ENCODE data around the gene BTNL3. TPM values are rescaled to one million over a fixed set of nuclear protein-coding genes. Genes with fewer than 3 reads are reported as not detected.

The BTNL3 gene
- total RNA-seq = not detected in 2 replicates

- Mint-ChIP-seq H3K27ac (no peak within 1 kb of the TSS), H3K36me3 (ENCODE audit: low read depth) (no peaks in the 10 kb centered on the region), H3K4me1 (peaks cover 16% of the 10 kb centered on the region), H3K4me3 (no peak within 1 kb of the TSS), H3K27me3 (peaks cover 13% of the 10 kb centered on the region), H3K9me3 (peaks cover 3% of the 10 kb centered on the region)
- ATAC-seq (ENCODE audit: low read depth) (no peak), DNase-seq (no peak)
- CTCF ChIA-PET = no interaction called here
- POLR2A ChIA-PET = no interaction called here
- intact Hi-C loops (cut with micrococcal nuclease) = no loop called here
- TF ChIP-seq CTCF (IDR thresholded peaks at IDR 0.05) = no peak
These were observed at the start of gene BTNL3 for GRCh38 chr5:180988592-180988991. Gene BTNL3 (plus strand): TSS chr5:180988846. CDS start chr5:180989029, 183 bp downstream.

- Mint-ChIP-seq H3K4me3 (no peak overlapping the region), H3K27me3 (no peaks in the 10 kb centered on the region), H3K4me1 (no peaks in the 10 kb centered on the region), H3K36me3 (ENCODE audit: low read depth) (no peaks in the 10 kb centered on the region), H3K27ac (no peak overlapping the region), H3K9me3 (peaks cover 4% of the 10 kb centered on the region)
- intact Hi-C loops (cut with micrococcal nuclease) = no loop called here
- no peak for ATAC-seq (ENCODE audit: low read depth)
- TF ChIP-seq CTCF (IDR thresholded peaks at IDR 0.05) = no peak
- DNase-seq = no peak
- POLR2A ChIA-PET = no interaction called here
- CTCF ChIA-PET = no interaction called here
These were observed 38.2 kb upstream of the BTNL3 start for GRCh38 chr5:180950291-180950949.

GRCh38 chr5:180959661-180960060 is 29.0 kb upstream of the BTNL3 start:
- no peak for TF ChIP-seq CTCF (IDR thresholded peaks at IDR 0.05)
- intact Hi-C loops (cut with micrococcal nuclease) = no loop called here
- Mint-ChIP-seq H3K27me3 (peaks cover 23% of the 10 kb centered on the region), H3K27ac (no peak overlapping the region), H3K9me3 (no peaks in the 10 kb centered on the region), H3K4me1 (no peaks in the 10 kb centered on the region), H3K36me3 (ENCODE audit: low read depth) (no peaks in the 10 kb centered on the region), H3K4me3 (no peak overlapping the region)
- ChIA-PET POLR2A (no interaction called here), CTCF (no interaction called here)
- ATAC-seq (ENCODE audit: low read depth) (no peak), DNase-seq (no peak)

- no peak for TF ChIP-seq CTCF (IDR thresholded peaks at IDR 0.05)
- DNase-seq = no peak
- H3K27me3 Mint-ChIP-seq = peaks cover 23% of the 10 kb centered on the region
- ChIA-PET POLR2A (no interaction called here), CTCF (no interaction called here)
- intact Hi-C loops (cut with micrococcal nuclease) = no loop called here
- no peaks in the 10 kb centered on the region for H3K9me3 Mint-ChIP-seq
- no peak overlapping the region for H3K27ac Mint-ChIP-seq
- H3K4me3 Mint-ChIP-seq = no peak overlapping the region
- no peaks in the 10 kb centered on the region for H3K4me1 Mint-ChIP-seq
- H3K36me3 Mint-ChIP-seq (ENCODE audit: low read depth) = no peaks in the 10 kb centered on the region
- ATAC-seq (ENCODE audit: low read depth) = no peak
These were observed 28.4 kb upstream of the BTNL3 start for GRCh38 chr5:180960209-180960608.

- Mint-ChIP-seq H3K27me3 (peaks cover 1% of the 10 kb centered on the region), H3K9me3 (peaks cover 2% of the 10 kb centered on the region), H3K4me1 (peaks cover 4% of the 10 kb centered on the region), H3K27ac (no peak overlapping the region), H3K4me3 (no peak overlapping the region), H3K36me3 (ENCODE audit: low read depth) (no peaks in the 10 kb centered on the region)
- ChIA-PET CTCF (no interaction called here), POLR2A (no interaction called here)
- intact Hi-C loops (cut with micrococcal nuclease) = no loop called here
- no peak for ATAC-seq (ENCODE audit: low read depth)
- DNase-seq = no peak
- no peak for TF ChIP-seq CTCF (IDR thresholded peaks at IDR 0.05)
These were observed 19.2 kb upstream of the BTNL3 start for GRCh38 chr5:180969406-180969805.

All from activated B cell treated with CpG ODN at 0.5 μM for 24 hours (primary cell).